Measurements from ENCODE around the gene B3GALT5.

DNA sequence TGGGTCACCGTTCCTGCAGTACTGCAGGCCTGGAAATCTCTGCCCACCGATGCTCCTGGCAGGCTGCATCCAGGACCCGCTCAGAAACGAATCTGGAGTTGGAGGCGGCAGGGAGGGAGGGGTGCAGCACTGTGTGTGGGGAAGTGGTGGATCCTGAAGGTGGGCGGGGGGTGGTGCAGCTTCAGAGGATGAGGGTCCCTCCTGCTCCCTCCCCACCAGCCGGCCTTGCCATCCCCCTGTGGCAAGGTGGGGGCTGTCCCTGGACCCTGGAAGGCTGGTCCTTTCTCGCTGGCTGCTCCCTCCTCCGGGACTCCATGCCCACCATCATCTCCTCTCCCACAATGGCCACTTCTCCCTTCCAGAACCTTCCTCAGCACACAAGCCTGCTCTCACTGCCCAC lies 60.4 kb downstream of the B3GALT5 start:
- TF ChIP-seq, protein P1, sequence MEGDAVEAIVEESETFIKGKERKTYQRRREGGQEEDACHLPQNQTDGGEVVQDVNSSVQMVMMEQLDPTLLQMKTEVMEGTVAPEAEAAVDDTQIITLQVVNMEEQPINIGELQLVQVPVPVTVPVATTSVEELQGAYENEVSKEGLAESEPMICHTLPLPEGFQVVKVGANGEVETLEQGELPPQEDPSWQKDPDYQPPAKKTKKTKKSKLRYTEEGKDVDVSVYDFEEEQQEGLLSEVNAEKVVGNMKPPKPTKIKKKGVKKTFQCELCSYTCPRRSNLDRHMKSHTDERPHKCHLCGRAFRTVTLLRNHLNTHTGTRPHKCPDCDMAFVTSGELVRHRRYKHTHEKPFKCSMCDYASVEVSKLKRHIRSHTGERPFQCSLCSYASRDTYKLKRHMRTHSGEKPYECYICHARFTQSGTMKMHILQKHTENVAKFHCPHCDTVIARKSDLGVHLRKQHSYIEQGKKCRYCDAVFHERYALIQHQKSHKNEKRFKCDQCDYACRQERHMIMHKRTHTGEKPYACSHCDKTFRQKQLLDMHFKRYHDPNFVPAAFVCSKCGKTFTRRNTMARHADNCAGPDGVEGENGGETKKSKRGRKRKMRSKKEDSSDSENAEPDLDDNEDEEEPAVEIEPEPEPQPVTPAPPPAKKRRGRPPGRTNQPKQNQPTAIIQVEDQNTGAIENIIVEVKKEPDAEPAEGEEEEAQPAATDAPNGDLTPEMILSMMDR (IDR thresholded peaks at IDR 0.05) = no peak
- TF ChIP-seq POLR2A (IDR thresholded peaks at IDR 0.05) (no peak), POLR2AphosphoS5 (IDR thresholded peaks at IDR 0.05) (no peak)

All from gastroesophageal sphincter (tissue), 3 donors.